Endothelial cell of umbilical vein (primary cell): Measurements from ENCODE around the gene RBFOX1. TPM values are rescaled to one million over a fixed set of nuclear protein-coding genes. Genes with fewer than 3 reads are reported as not detected.

Experiments
- BruUV-seq: library from RNA; stranded (reverse); fragments of 400-500 nt; replicated peaks from 2 replicates; lab custom pipeline; 2021; lab: Mats Ljungman, UMichigan
- CTCF ChIA-PET: fragments of 300-600, 350-600 bp; sonication (Branson Sonifier 250); formaldehyde crosslinking; loops from one replicate; lab custom pipeline; 2021; ENCODE audit warnings: antibody characterized with exemption, inconsistent platforms; lab: Charles Lee
- POLR2A ChIA-PET: fragments of 300-600, 350-600 bp; sonication (Branson Sonifier 250); formaldehyde crosslinking; loops from one replicate; lab custom pipeline; 2021; ENCODE audit warnings: antibody characterized with exemption, inconsistent platforms; lab: Charles Lee
- DNase-seq: peaks from one replicate; pipeline ENCODE4 v3.0.0-alpha.2; 2011; ENCODE audit warnings: low read depth, low spot score
- FAIRE-seq: peaks from 2 replicates; lab custom pipeline; 2011; peaks lifted over from hg19 to GRCh38; lab: Jason Lieb, UNC
- H2AFZ ChIP-seq: 2 replicates; pipeline ENCODE4 v1.6.0; 2012; ENCODE audit warnings: low read depth, low read length, control low read depth, inconsistent platforms
- H3K27ac ChIP-seq: 2 replicates; pipeline ENCODE4 v1.5.1; 2011; ENCODE audit warnings: low read depth, mild to moderate bottlenecking, control low read depth, low read length, moderate library complexity; ENCODE audit not compliant: insufficient read depth
- H3K27me3 ChIP-seq, 2 experiments: 2 replicates each; pipeline versions ENCODE4 v1.6.0 to v1.6.1; 2011; ENCODE audit warnings: low read length in 2 of 2, mixed read lengths in 1 of 2; ENCODE audit not compliant: control insufficient read depth in 2 of 2, insufficient read depth in 2 of 2
- H3K36me3 ChIP-seq, 2 experiments: 2 replicates in 1 of 2; 3 replicates in 1 of 2; pipeline ENCODE4 v1.5.1; 2011; ENCODE audit warnings: low read length in 2 of 2, mild to moderate bottlenecking in 1 of 2, moderate library complexity in 1 of 2; ENCODE audit not compliant: control insufficient read depth in 2 of 2, insufficient read depth in 2 of 2; ENCODE audit errors: extremely low read depth in 1 of 2
- H3K4me1 ChIP-seq: 3 replicates; pipeline ENCODE4 v1.5.1; 2011; ENCODE audit warnings: mild to moderate bottlenecking, low read length; ENCODE audit not compliant: control insufficient read depth, insufficient read depth; ENCODE audit errors: extremely low read depth
- H3K4me2 ChIP-seq: 2 replicates; pipeline ENCODE4 v1.6.1; 2011; ENCODE audit warnings: low read length, control low read depth, mixed read lengths; ENCODE audit not compliant: insufficient read depth
- H3K4me3 ChIP-seq, 3 experiments: fragments of 200-600 bp in 1 of 3; sonication (generic), shearing (Covaris generic) in 1 of 3; replicated peaks in 1 of 3; 2 replicates each; pipeline ENCODE4 v1.5.1; 2011 to 2016; ENCODE audit warnings: control low read depth in 3 of 3, low read length in 3 of 3, mild to moderate bottlenecking in 2 of 3, inconsistent platforms in 1 of 3, low read depth in 1 of 3, moderate library complexity in 1 of 3; ENCODE audit not compliant: insufficient read depth in 1 of 3
- H3K79me2 ChIP-seq: 2 replicates; pipeline ENCODE4 v1.6.0; 2012; ENCODE audit warnings: low read length, inconsistent platforms; ENCODE audit not compliant: control insufficient read depth, insufficient read depth
- H3K9ac ChIP-seq: replicated peaks from 2 replicates; pipeline ENCODE3; 2011; ENCODE audit warnings: low read length, control low read depth; ENCODE audit not compliant: insufficient read depth; ENCODE audit errors: extremely low read depth
- H3K9me1 ChIP-seq: replicated peaks from 3 replicates; pipeline ENCODE4 v1.6.0; 2011; ENCODE audit warnings: mild to moderate bottlenecking, low read length; ENCODE audit not compliant: control insufficient read depth, insufficient read depth; ENCODE audit errors: extremely low read depth
- H3K9me3 ChIP-seq: replicated peaks from 2 replicates; pipeline ENCODE4 v1.5.1; 2012; ENCODE audit warnings: low read length, inconsistent platforms; ENCODE audit not compliant: control insufficient read depth, insufficient read depth
- H4K20me1 ChIP-seq: replicated peaks from 2 replicates; pipeline ENCODE3; 2011; ENCODE audit warnings: mild to moderate bottlenecking, low read length; ENCODE audit not compliant: control insufficient read depth, insufficient read depth; ENCODE audit errors: extremely low read depth
- CTCF ChIP-seq, 2 donors: IDR thresholded peaks; 1 replicate in 1 of 2; 2 replicates in 1 of 2; pipeline ENCODE4 v1.5.1; 2011; ENCODE audit warnings: low read length in 2 of 2, mild to moderate bottlenecking in 2 of 2, moderate library complexity in 2 of 2, control low read depth in 1 of 2, inconsistent platforms in 1 of 2, low read depth in 1 of 2; ENCODE audit not compliant: insufficient read depth in 1 of 2; ENCODE audit errors: extremely low read depth in 1 of 2
- EZH2 ChIP-seq: IDR thresholded peaks from 2 replicates; pipeline ENCODE4 v1.6.1; 2012; ENCODE audit warnings: borderline replicate concordance, low read depth, mild to moderate bottlenecking, moderate library complexity, low read length, inconsistent platforms; ENCODE audit not compliant: severe bottlenecking
- POLR2A ChIP-seq: IDR thresholded peaks from 2 replicates; pipeline ENCODE4 v1.6.1; 2012; ENCODE audit warnings: low read depth, mild to moderate bottlenecking, control low read depth, low read length
- POLR2AphosphoS5 ChIP-seq: IDR thresholded peaks from 2 replicates; pipeline ENCODE4 v1.6.1; 2012; ENCODE audit warnings: low read depth, mild to moderate bottlenecking, control low read depth, low read length, moderate library complexity; ENCODE audit not compliant: insufficient read depth
- dilution Hi-C: fragments of 300-500 bp; cut with MboI; formaldehyde crosslinking; loops from one replicate; pipeline ENCODE4 v1.15.0; 2019; ENCODE audit warnings: low sequenced_read_pairs; ENCODE audit not compliant: extremely low pct_ligation_motif_present
- intact Hi-C: fragments of 100-400 bp; cut with micrococcal nuclease; formaldehyde crosslinking; loops from one replicate; pipeline ENCODE4 v1.10.0; 2022
- polyA plus RNA-seq, 4 experiments: library from polyadenylated mRNA; depleted of rRNA in 3 of 4; stranded (reverse) in 3 of 4; unstranded in 1 of 4; fragments of >200 nt; gene quantifications; 2 replicates each; pipeline versions ENCODE4 v1.2.1 to v1.2.3, GENCODE V29; 2011 to 2012; ENCODE audit warnings: missing spikeins in 1 of 4
- total RNA-seq: library from RNA; stranded (reverse); gene quantifications from 2 replicates; pipeline ENCODE4 v1.2.3, GENCODE V29; 2021

Gene RBFOX1
- total and polyA plus RNA-seq, 2 donors (not counting 3 experiments of a cell fraction or from before 2014, with no cell fraction given), result not detected

DNA sequence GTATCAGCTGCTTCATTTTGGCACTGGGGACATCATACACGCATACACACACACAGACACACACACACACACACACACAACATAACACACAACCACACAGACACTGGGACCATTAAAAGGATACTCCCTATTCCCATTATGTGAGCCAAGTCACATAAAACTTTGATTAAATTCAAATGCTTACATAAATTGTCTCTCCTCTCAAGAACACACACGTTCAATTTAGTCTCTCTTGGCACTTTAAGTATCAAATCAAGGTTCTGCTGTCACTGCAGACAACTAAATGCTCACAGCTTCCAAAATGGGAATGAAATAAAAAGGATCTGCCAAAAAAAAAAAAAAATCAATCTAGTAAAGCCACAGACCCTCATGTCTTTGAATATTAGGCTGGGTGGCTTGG is 184.9 kb downstream of the RBFOX1 start:
- no peak for DNase-seq
- no peak overlapping the region for H2AFZ ChIP-seq
- no peak overlapping the region for H3K4me3 ChIP-seq
- no peaks in the 10 kb centered on the region for H3K36me3 ChIP-seq
- intact Hi-C loops (no loop called here), dilution Hi-C loops (no loop called here)
- peaks cover 4% of the 10 kb centered on the region for H3K9me3 ChIP-seq
- ChIA-PET CTCF (no interaction called here), POLR2A (no interaction called here)
- no peak for FAIRE-seq
- H3K9me1 ChIP-seq, result no peaks in the 10 kb centered on the region
- no peaks in the 10 kb centered on the region for H4K20me1 ChIP-seq
- H3K4me2 ChIP-seq, result no peak overlapping the region
- no peaks in the 10 kb centered on the region for H3K4me1 ChIP-seq
- no peak overlapping the region for H3K27ac ChIP-seq
- H3K9ac ChIP-seq, result no peak overlapping the region
- TF ChIP-seq EZH2, result no peak
- BruUV-seq, result no TSS peak
- H3K27me3 ChIP-seq, result no peaks in the 10 kb centered on the region
- no peaks in the 10 kb centered on the region for H3K79me2 ChIP-seq

GRCh38 chr16:7518158-7518557 is 185.5 kb downstream of the RBFOX1 start:
- Histone ChIP-seq H3K27ac (no peak overlapping the region), H3K4me1 (no peaks in the 10 kb centered on the region), H3K9me1 (no peaks in the 10 kb centered on the region), H3K9me3 (peaks cover 4% of the 10 kb centered on the region), H3K4me2 (no peak overlapping the region), H3K36me3 (no peaks in the 10 kb centered on the region), H3K9ac (no peak overlapping the region), H2AFZ (no peak overlapping the region), H3K27me3 (no peaks in the 10 kb centered on the region), H3K4me3 (no peak overlapping the region), H3K79me2 (no peaks in the 10 kb centered on the region), H4K20me1 (no peaks in the 10 kb centered on the region)
- intact Hi-C loops, result no loop called here
- dilution Hi-C loops, result no loop called here
- DNase-seq (no peak), FAIRE-seq (no peak)
- no TSS peak for BruUV-seq
- TF ChIP-seq POLR2A, result no peak
- no peak for TF ChIP-seq EZH2
- TF ChIP-seq POLR2AphosphoS5, result no peak
- TF ChIP-seq CTCF (IDR thresholded peaks at IDR 0.05; ENCODE audit: extremely low read depth in 1 of 2, insufficient read depth in 1 of 2, low read depth in 1 of 2, low read length in 2 of 2), result no peak
- ChIA-PET POLR2A (no interaction called here), CTCF (no interaction called here)
